ENCODE measurements around the gene NUDT5.

- TF ChIP-seq, protein P1, sequence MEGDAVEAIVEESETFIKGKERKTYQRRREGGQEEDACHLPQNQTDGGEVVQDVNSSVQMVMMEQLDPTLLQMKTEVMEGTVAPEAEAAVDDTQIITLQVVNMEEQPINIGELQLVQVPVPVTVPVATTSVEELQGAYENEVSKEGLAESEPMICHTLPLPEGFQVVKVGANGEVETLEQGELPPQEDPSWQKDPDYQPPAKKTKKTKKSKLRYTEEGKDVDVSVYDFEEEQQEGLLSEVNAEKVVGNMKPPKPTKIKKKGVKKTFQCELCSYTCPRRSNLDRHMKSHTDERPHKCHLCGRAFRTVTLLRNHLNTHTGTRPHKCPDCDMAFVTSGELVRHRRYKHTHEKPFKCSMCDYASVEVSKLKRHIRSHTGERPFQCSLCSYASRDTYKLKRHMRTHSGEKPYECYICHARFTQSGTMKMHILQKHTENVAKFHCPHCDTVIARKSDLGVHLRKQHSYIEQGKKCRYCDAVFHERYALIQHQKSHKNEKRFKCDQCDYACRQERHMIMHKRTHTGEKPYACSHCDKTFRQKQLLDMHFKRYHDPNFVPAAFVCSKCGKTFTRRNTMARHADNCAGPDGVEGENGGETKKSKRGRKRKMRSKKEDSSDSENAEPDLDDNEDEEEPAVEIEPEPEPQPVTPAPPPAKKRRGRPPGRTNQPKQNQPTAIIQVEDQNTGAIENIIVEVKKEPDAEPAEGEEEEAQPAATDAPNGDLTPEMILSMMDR (conservative IDR thresholded peaks at IDR 0.05; ENCODE audit: low read length): no peak
- no peak for TF ChIP-seq EZH2phosphoT487 (IDR thresholded peaks at IDR 0.05; ENCODE audit: borderline replicate concordance)
These were observed 2.5 kb upstream of the NUDT5 start for GRCh38 chr10:12198156-12198555.
